H1 (cell line): Measurements from ENCODE around the gene GRHL3. TPM values are rescaled to one million over a fixed set of nuclear protein-coding genes. Genes with fewer than 3 reads are reported as not detected.

Source experiments
- CTCF ChIA-PET: fragments of 300-600 bp; sonication (Branson Sonifier 250); formaldehyde crosslinking; loops from one replicate; lab custom pipeline; 2021; ENCODE audit not compliant: partially characterized antibody; lab: Charles Lee
- POLR2A ChIA-PET: fragments of 300-600 bp; sonication (Branson Sonifier 250); formaldehyde crosslinking; loops from one replicate; lab custom pipeline; 2021; ENCODE audit warnings: inconsistent platforms; ENCODE audit not compliant: partially characterized antibody; lab: Charles Lee
- DNase-seq, 2 experiments: peaks; one replicate each; pipeline versions ENCODE4 v3.0.0 to v3.0.0-alpha.2; 2010 to 2022; ENCODE audit warnings: low spot score in 2 of 2, low read depth in 1 of 2, mixed read lengths in 1 of 2
- FAIRE-seq: peaks from 2 replicates; lab custom pipeline; 2011; peaks lifted over from hg19 to GRCh38; lab: Jason Lieb, UNC
- H2AFZ ChIP-seq: 2 replicates; pipeline ENCODE4 v1.8.1; 2012; ENCODE audit warnings: low read length, inconsistent platforms
- H2AK5ac ChIP-seq: 2 replicates; pipeline ENCODE4 v1.6.1; 2013; ENCODE audit warnings: low read depth, low read length
- H2BK120ac ChIP-seq: replicated peaks from 2 replicates; pipeline ENCODE3; 2013; ENCODE audit warnings: low read depth, low read length, inconsistent platforms
- H2BK12ac ChIP-seq: 2 replicates; pipeline ENCODE4 v1.6.1; 2013; ENCODE audit warnings: low read depth, low read length
- H2BK15ac ChIP-seq: 2 replicates; pipeline ENCODE4 v1.6.1; 2013; ENCODE audit warnings: low read length
- H2BK20ac ChIP-seq: 2 replicates; pipeline ENCODE4 v1.6.1; 2013; ENCODE audit warnings: low read length
- H2BK5ac ChIP-seq: 2 replicates; pipeline ENCODE4 v1.6.1; 2013; ENCODE audit warnings: low read depth, low read length
- H3K14ac ChIP-seq: 2 replicates; pipeline ENCODE4 v1.6.1; 2013; ENCODE audit warnings: inconsistent platforms; ENCODE audit not compliant: insufficient read length
- H3K18ac ChIP-seq: 2 replicates; pipeline ENCODE4 v1.6.1; 2013; ENCODE audit warnings: low read length; ENCODE audit errors: extremely low read depth
- H3K23ac ChIP-seq: 2 replicates; pipeline ENCODE4 v1.6.1; 2013; ENCODE audit warnings: inconsistent platforms; ENCODE audit not compliant: insufficient read length
- H3K23me2 ChIP-seq: 2 replicates; pipeline ENCODE4 v1.6.1; 2013; ENCODE audit warnings: low read depth, low read length
- H3K27ac ChIP-seq: 2 replicates; pipeline ENCODE4 v1.6.1; 2011; ENCODE audit warnings: low read depth, low read length, inconsistent platforms
- H3K27me3 ChIP-seq, 4 experiments: replicated peaks in 1 of 4; 1 replicate in 1 of 4; 2 replicates in 3 of 4; pipeline versions ENCODE4 v1.6.1 to v1.8.1; 2011 to 2013; ENCODE audit warnings: low read length in 3 of 4, mild to moderate bottlenecking in 3 of 4, inconsistent platforms in 2 of 4, mixed read lengths in 2 of 4, moderate library complexity in 1 of 4; ENCODE audit not compliant: control insufficient read depth in 3 of 4, insufficient read depth in 3 of 4; ENCODE audit errors: extremely low read depth in 1 of 4
- H3K36me3 ChIP-seq, 4 experiments: 2 replicates each; pipeline versions ENCODE4 v1.6.1 to v1.8.1; 2011 to 2013; ENCODE audit warnings: mild to moderate bottlenecking in 4 of 4, low read length in 3 of 4, moderate library complexity in 2 of 4, control low read depth in 1 of 4, inconsistent platforms in 1 of 4; ENCODE audit not compliant: insufficient read depth in 4 of 4, control insufficient read depth in 2 of 4
- H3K4ac ChIP-seq: replicated peaks from 2 replicates; pipeline ENCODE3; 2013; ENCODE audit warnings: low read length, low read depth, mixed read lengths, inconsistent platforms; ENCODE audit not compliant: insufficient read length
- H3K4me1 ChIP-seq, 4 experiments: replicated peaks in 1 of 4; 1 replicate in 1 of 4; 2 replicates in 3 of 4; pipeline versions ENCODE4 v1.6.1 to v1.8.1; 2011 to 2013; ENCODE audit warnings: low read length in 3 of 4, inconsistent platforms in 2 of 4, mixed read lengths in 1 of 4; ENCODE audit not compliant: insufficient read depth in 4 of 4, control insufficient read depth in 3 of 4
- H3K4me2 ChIP-seq, 2 experiments: 2 replicates each; pipeline versions ENCODE4 v1.6.1 to v1.8.1; 2011 to 2013; ENCODE audit warnings: low read depth in 2 of 2, low read length in 2 of 2, control low read depth in 1 of 2, inconsistent platforms in 1 of 2, mild to moderate bottlenecking in 1 of 2; ENCODE audit not compliant: insufficient read depth in 1 of 2
- H3K4me3 ChIP-seq, 4 experiments: fragments of 200-600, 300-600 bp in 1 of 4; sonication (generic), shearing (Covaris generic), sonication (Bioruptor Twin) in 1 of 4; 2 replicates each; pipeline versions ENCODE4 v1.5.1 to v1.8.1; 2011 to 2016; ENCODE audit warnings: low read length in 4 of 4, low read depth in 3 of 4, control low read depth in 2 of 4, inconsistent platforms in 2 of 4, mild to moderate bottlenecking in 2 of 4, mixed read lengths in 1 of 4, moderate library complexity in 1 of 4; ENCODE audit not compliant: insufficient read depth in 2 of 4; ENCODE audit errors: extremely low read depth in 1 of 4
- H3K56ac ChIP-seq: replicated peaks from 2 replicates; pipeline ENCODE3; 2013; ENCODE audit warnings: low read depth, mild to moderate bottlenecking, mixed read lengths, low read length, inconsistent platforms; ENCODE audit not compliant: insufficient read length
- H3K79me1 ChIP-seq: 2 replicates; pipeline ENCODE4 v1.6.1; 2013; ENCODE audit warnings: low read depth, low read length, control low read depth
- H3K79me2 ChIP-seq, 2 experiments: 2 replicates each; pipeline versions ENCODE4 v1.6.1 to v1.8.1; 2012 to 2013; ENCODE audit warnings: low read length in 2 of 2, mild to moderate bottlenecking in 2 of 2, inconsistent platforms in 1 of 2; ENCODE audit not compliant: insufficient read depth in 2 of 2, control insufficient read depth in 1 of 2
- H3K9ac ChIP-seq, 4 experiments: replicated peaks in 1 of 4; 1 replicate in 1 of 4; 2 replicates in 3 of 4; pipeline versions ENCODE4 v1.6.1 to v1.8.1; 2011 to 2013; ENCODE audit warnings: low read depth in 3 of 4, low read length in 3 of 4, control low read depth in 2 of 4, mild to moderate bottlenecking in 2 of 4, moderate library complexity in 2 of 4, inconsistent platforms in 1 of 4; ENCODE audit errors: extremely low read depth in 1 of 4
- H3K9me3 ChIP-seq, 2 experiments: 2 replicates each; pipeline versions ENCODE4 v1.6.1 to v1.8.1; 2012 to 2013; ENCODE audit warnings: mild to moderate bottlenecking in 2 of 2, moderate library complexity in 2 of 2, control low read depth in 1 of 2, inconsistent platforms in 1 of 2, low read depth in 1 of 2, low read length in 1 of 2, mixed read lengths in 1 of 2; ENCODE audit not compliant: insufficient read depth in 2 of 2
- H4K20me1 ChIP-seq, 2 experiments: replicated peaks in 1 of 2; 2 replicates each; pipeline versions ENCODE3 to v1.8.1; 2011 to 2013; ENCODE audit warnings: inconsistent platforms in 2 of 2, low read length in 2 of 2, mild to moderate bottlenecking in 1 of 2; ENCODE audit not compliant: insufficient read depth in 2 of 2, control insufficient read depth in 1 of 2
- H4K5ac ChIP-seq: 2 replicates; pipeline ENCODE4 v1.6.1; 2013; ENCODE audit warnings: low read length, low read depth, mixed read lengths, inconsistent platforms; ENCODE audit not compliant: insufficient read length
- H4K8ac ChIP-seq: 2 replicates; pipeline ENCODE4 v1.8.0; 2013; ENCODE audit warnings: mild to moderate bottlenecking, moderate library complexity, low read length, inconsistent platforms; ENCODE audit not compliant: insufficient read depth; ENCODE audit errors: extremely low read depth
- H4K91ac ChIP-seq: replicated peaks from 2 replicates; pipeline ENCODE3; 2013; ENCODE audit warnings: low read length, mixed read lengths, inconsistent platforms; ENCODE audit not compliant: insufficient read length
- CHD2 ChIP-seq: IDR thresholded peaks from 2 replicates; pipeline ENCODE4 v1.6.1; 2012; ENCODE audit warnings: low read length, improper control_type of control experiment
- KDM1A ChIP-seq: fragments of 200-600, 300-600 bp; sonication (generic); IDR thresholded peaks from 2 replicates; pipeline ENCODE4 v1.7.1; 2016; ENCODE audit warnings: mild to moderate bottlenecking, low read length, borderline replicate concordance
- NANOG ChIP-seq: IDR thresholded peaks from 2 replicates; pipeline ENCODE4 v1.6.1; 2011; ENCODE audit warnings: low read length, low read depth, mild to moderate bottlenecking, inconsistent platforms; ENCODE audit not compliant: insufficient read depth, poor library complexity, severe bottlenecking
- POLR2AphosphoS5 ChIP-seq: IDR thresholded peaks from 2 replicates; pipeline ENCODE4 v1.6.1; 2011; ENCODE audit warnings: low read depth, low read length
- SIRT6 ChIP-seq: IDR thresholded peaks from one replicate; pipeline ENCODE4 v1.7.1; 2012; ENCODE audit warnings: low read length, inconsistent platforms
- SP2 ChIP-seq: IDR thresholded peaks from 2 replicates; pipeline ENCODE4 v1.6.1; 2012; ENCODE audit warnings: mild to moderate bottlenecking, low read length, inconsistent platforms
- SRF ChIP-seq: IDR thresholded peaks from 2 replicates; pipeline ENCODE4 v1.6.1; 2011; ENCODE audit warnings: mild to moderate bottlenecking, low read depth, low read length, moderate library complexity
- TCF12 ChIP-seq: IDR thresholded peaks from 2 replicates; pipeline ENCODE4 v1.6.1; 2011; ENCODE audit warnings: low read depth, mild to moderate bottlenecking, low read length
- WGBS, 2 experiments: shearing (Covaris generic) in 1 of 2; methylation state at CpG; one replicate each; pipeline versions ENCODE4 v1.1.6 to v1.1.7; 2013 to 2015; ENCODE audit warnings: low lambda C conversion rate in 2 of 2, mixed read lengths in 2 of 2, inconsistent platforms in 1 of 2, low coverage in 1 of 2, missing lambda C conversion rate in 1 of 2; ENCODE audit not compliant: insufficient replicate concordance in 2 of 2, insufficient coverage in 1 of 2, insufficient read length in 1 of 2; ENCODE audit errors: extremely low coverage in 1 of 2, missing lambda C conversion rate in 1 of 2; 5-methylcytosine and 5-hydroxymethylcytosine counted together
- polyA plus RNA-seq, 7 experiments: library from polyadenylated mRNA; depleted of rRNA in 3 of 7; stranded (reverse) in 5 of 7; unstranded in 2 of 7; fragments of >200 nt in 5 of 7; fragments of 200-250 nt in 2 of 7; gene quantifications; 1 replicate in 5 of 7; 2 replicates in 1 of 7; 4 replicates in 1 of 7; pipeline versions ENCODE4 v1.2.1 to v1.2.3, GENCODE V29; 2011 to 2013; ENCODE audit warnings: missing spikeins in 2 of 7, mixed read lengths in 2 of 7
- total RNA-seq: library from RNA; stranded (reverse); fragmentation: NEBNext Ultra II Directional; extraction: Animal tissue kit (Norgen Biotek cat#: 25700); gene quantifications from 2 replicates; pipeline ENCODE4 v1.2.1, GENCODE V29; 2021
- TF ChIP-seq, protein P1 (sequence below), 3 experiments: IDR thresholded peaks; 1 replicate in 2 of 3; 2 replicates in 1 of 3; pipeline versions ENCODE4 v1.5.1 to v1.6.1; 2011; ENCODE audit warnings: low read length in 3 of 3, mild to moderate bottlenecking in 3 of 3, inconsistent platforms in 2 of 3, low read depth in 1 of 3, moderate library complexity in 1 of 3; ENCODE audit not compliant: insufficient read depth in 1 of 3; ENCODE audit errors: control extremely low read depth in 1 of 3
- TF ChIP-seq, protein P2 (sequence below): IDR thresholded peaks from 2 replicates; pipeline ENCODE4 v1.6.1; 2011; ENCODE audit warnings: low read depth, mild to moderate bottlenecking, low read length; ENCODE audit not compliant: insufficient read depth

GRHL3 gene
- total and polyA plus RNA-seq, 2 of the 8 experiments (the other 6 are each of a cell fraction or from before 2014, with no cell fraction given), result 0.80 to 1.8 TPM

DNA sequence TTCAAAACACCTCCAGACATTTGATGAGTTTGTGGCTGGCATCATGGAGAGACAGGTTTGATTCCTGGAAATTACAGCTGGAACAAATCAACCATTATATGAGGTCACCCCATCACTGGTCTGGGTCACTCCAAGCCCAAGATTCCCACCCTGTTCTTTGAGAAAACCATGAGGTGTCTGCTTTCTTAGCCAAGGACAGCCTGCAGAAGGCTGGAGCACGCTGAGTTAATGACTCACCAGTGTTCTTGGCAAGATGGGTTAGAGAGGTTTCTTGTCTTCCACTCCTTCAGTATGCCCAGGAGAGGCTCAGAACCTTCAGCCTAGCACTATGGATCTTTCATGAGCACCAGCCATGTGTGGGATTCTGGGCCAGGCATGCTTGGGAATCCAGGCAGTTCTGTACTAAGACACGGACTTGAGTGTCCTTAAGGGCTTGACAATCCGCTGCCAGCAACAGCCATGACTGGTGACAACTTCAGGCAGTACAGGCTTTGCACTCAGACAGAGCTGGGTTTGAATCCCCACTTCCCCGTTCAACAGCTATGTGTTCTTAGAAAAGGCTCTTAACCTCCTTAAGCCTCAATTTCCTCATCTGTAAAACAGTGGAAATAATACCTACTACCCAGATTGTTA lies 43.9 kb downstream of the GRHL3 start:
- Histone ChIP-seq H3K18ac (no peak overlapping the region), H4K91ac (no peak overlapping the region), H3K36me3 (no peaks in the 10 kb centered on the region; a peak in 1 of 8 replicates), H4K20me1 (no peaks in the 10 kb centered on the region), H3K9me3 (no peaks in the 10 kb centered on the region), H2BK15ac (no peak overlapping the region), H3K14ac (no peak overlapping the region), H3K23ac (no peak overlapping the region), H3K4me1 (no peaks in the 10 kb centered on the region; a peak in 2 of 7 replicates), H3K27ac (no peak overlapping the region), H3K79me2 (no peaks in the 10 kb centered on the region), H3K56ac (no peak overlapping the region), H4K8ac (no peak overlapping the region), H2AK5ac (no peak overlapping the region), H2BK20ac (no peak overlapping the region), H2BK5ac (no peak overlapping the region), H3K4me3 (no peak overlapping the region), H4K5ac (no peak overlapping the region), H2AFZ (no peak overlapping the region), H3K79me1 (no peaks in the 10 kb centered on the region), H2BK120ac (no peak overlapping the region), H2BK12ac (no peak overlapping the region), H3K4ac (no peak overlapping the region), H3K23me2 (no peaks in the 10 kb centered on the region), H3K27me3 (no peaks in the 10 kb centered on the region), H3K9ac (no peak overlapping the region), H3K4me2 (no peak overlapping the region)
- WGBS, 2 experiments, result 92% methylated on average over 4 of the region's 4 CpGs; no CpG with 5 or more reads in 1 of the 2 experiments
- DNase-seq (no peak), FAIRE-seq (no peak)
- ChIA-PET POLR2A (interaction anchor here (0.6 kb wide), 1 partner anchor 28 kb away, joined by 3 read pairs; no protein-coding TSS in a partner anchor), CTCF (interaction anchor here (0.7 to 2.2 kb wide), 5 partner anchors 14 to 164 kb away, joined by 3 to 11 read pairs (median 5); no protein-coding TSS in a partner anchor)
- TF ChIP-seq SIRT6 (no peak), CHD2 (no peak), KDM1A (no peak), SRF (no peak), TCF12 (no peak), POLR2AphosphoS5 (no peak), SP2 (no peak), NANOG (no peak)
- TF ChIP-seq, protein P1, sequence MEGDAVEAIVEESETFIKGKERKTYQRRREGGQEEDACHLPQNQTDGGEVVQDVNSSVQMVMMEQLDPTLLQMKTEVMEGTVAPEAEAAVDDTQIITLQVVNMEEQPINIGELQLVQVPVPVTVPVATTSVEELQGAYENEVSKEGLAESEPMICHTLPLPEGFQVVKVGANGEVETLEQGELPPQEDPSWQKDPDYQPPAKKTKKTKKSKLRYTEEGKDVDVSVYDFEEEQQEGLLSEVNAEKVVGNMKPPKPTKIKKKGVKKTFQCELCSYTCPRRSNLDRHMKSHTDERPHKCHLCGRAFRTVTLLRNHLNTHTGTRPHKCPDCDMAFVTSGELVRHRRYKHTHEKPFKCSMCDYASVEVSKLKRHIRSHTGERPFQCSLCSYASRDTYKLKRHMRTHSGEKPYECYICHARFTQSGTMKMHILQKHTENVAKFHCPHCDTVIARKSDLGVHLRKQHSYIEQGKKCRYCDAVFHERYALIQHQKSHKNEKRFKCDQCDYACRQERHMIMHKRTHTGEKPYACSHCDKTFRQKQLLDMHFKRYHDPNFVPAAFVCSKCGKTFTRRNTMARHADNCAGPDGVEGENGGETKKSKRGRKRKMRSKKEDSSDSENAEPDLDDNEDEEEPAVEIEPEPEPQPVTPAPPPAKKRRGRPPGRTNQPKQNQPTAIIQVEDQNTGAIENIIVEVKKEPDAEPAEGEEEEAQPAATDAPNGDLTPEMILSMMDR (IDR thresholded peaks at IDR 0.05; ENCODE audit: control extremely low read depth in 1 of 3, insufficient read depth in 1 of 3, low read depth in 1 of 3, low read length in 3 of 3), result no peak
- TF ChIP-seq, protein P2, sequence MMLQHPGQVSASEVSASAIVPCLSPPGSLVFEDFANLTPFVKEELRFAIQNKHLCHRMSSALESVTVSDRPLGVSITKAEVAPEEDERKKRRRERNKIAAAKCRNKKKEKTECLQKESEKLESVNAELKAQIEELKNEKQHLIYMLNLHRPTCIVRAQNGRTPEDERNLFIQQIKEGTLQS, result no peak
